ENCODE results near the gene CAMTA1. TPM values are rescaled to one million over a fixed set of nuclear protein-coding genes. Genes with fewer than 3 reads are reported as not detected.

Gene CAMTA1
- total RNA-seq, 1 donor from 2014 or later = 268 TPM

DNA sequence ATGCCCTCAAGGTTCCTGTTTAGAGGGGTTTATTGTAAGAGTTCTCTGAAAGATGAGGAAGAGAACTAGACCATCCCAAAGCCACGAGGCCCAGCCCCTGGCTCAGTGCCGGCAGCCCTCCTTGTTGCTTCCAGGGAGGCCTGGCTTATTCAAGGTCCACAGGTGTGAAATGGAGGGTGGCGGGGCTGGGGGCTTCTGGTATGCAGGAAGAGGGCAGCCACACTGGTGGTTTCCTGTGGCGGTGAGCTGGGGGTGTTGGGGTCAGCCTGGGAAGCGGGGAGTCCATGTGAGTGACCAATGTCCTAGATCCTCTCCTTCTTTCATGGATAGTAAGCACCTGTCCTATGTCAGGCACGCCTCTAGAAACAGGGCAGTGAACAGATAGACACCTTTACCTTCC lies 138.2 kb downstream of the CAMTA1 start:
- no peaks in the 10 kb centered on the region for H3K27me3 ChIP-seq
- no peak for DNase-seq (ENCODE audit: low spot score)
- H3K4me3 Mint-ChIP-seq = peak overlapping the region; percentile 30
- H3K4me2 ChIP-seq = no peak overlapping the region
- H3F3A ChIP-seq (ENCODE audit: low read depth) = peaks cover 4% of the 10 kb centered on the region
- H3K9me3 Mint-ChIP-seq = peaks cover 21% of the 10 kb centered on the region
- H2AFZ ChIP-seq (replicated peaks) = no peak overlapping the region
- no peaks in the 10 kb centered on the region for H3K9me3 ChIP-seq (ENCODE audit: low read depth)
- peaks cover 33% of the 10 kb centered on the region for H3K4me1 Mint-ChIP-seq
- peak overlapping the region; percentile 74 for H3K27ac Mint-ChIP-seq
- H3K4me1 ChIP-seq = peaks cover 5% of the 10 kb centered on the region
- no peaks in the 10 kb centered on the region for H3K79me2 ChIP-seq (ENCODE audit: low read depth)
- peaks cover 7% of the 10 kb centered on the region for H3K36me3 Mint-ChIP-seq
- H4K20me1 ChIP-seq (ENCODE audit: low read depth) = no peaks in the 10 kb centered on the region
- H3K4me3 ChIP-seq = no peak overlapping the region
- H3K9ac ChIP-seq = no peak overlapping the region
- no peak for TF ChIP-seq CTCF (IDR thresholded peaks at IDR 0.05)
- TF ChIP-seq EZH2phosphoT487 (IDR thresholded peaks at IDR 0.05) = no peak
- H3K27me3 Mint-ChIP-seq (ENCODE audit: insufficient read depth, low read depth) = peaks cover 19% of the 10 kb centered on the region
- no peak overlapping the region for H3K27ac ChIP-seq
- no peaks in the 10 kb centered on the region for H3K36me3 ChIP-seq

GRCh38 chr1:6923955-6924881 lies 139.0 kb downstream of the CAMTA1 start:
- Histone ChIP-seq H3K4me1 (peaks cover 5% of the 10 kb centered on the region), H3K4me3 (no peak overlapping the region), H3K27ac (no peak overlapping the region), H3K9me3 (ENCODE audit: low read depth) (no peaks in the 10 kb centered on the region), H3K27me3 (no peaks in the 10 kb centered on the region), H3K36me3 (no peaks in the 10 kb centered on the region), H2AFZ (replicated peaks) (no peak overlapping the region), H3K4me2 (no peak overlapping the region), H4K20me1 (ENCODE audit: low read depth) (no peaks in the 10 kb centered on the region), H3F3A (ENCODE audit: low read depth) (peaks cover 4% of the 10 kb centered on the region), H3K79me2 (ENCODE audit: low read depth) (no peaks in the 10 kb centered on the region), H3K9ac (no peak overlapping the region)
- Mint-ChIP-seq H3K4me3 (peak overlapping the region; percentile 30), H3K27me3 (ENCODE audit: insufficient read depth, low read depth) (peaks cover 22% of the 10 kb centered on the region), H3K27ac (peak overlapping the region; percentile 74), H3K9me3 (peaks cover 21% of the 10 kb centered on the region), H3K36me3 (peaks cover 5% of the 10 kb centered on the region), H3K4me1 (peaks cover 33% of the 10 kb centered on the region)
- TF ChIP-seq CTCF (IDR thresholded peaks at IDR 0.05) (no peak), EZH2 (IDR thresholded peaks at IDR 0.05) (no peak), EZH2phosphoT487 (IDR thresholded peaks at IDR 0.05) (no peak)
- DNase-seq (ENCODE audit: low spot score) = no peak

DNA sequence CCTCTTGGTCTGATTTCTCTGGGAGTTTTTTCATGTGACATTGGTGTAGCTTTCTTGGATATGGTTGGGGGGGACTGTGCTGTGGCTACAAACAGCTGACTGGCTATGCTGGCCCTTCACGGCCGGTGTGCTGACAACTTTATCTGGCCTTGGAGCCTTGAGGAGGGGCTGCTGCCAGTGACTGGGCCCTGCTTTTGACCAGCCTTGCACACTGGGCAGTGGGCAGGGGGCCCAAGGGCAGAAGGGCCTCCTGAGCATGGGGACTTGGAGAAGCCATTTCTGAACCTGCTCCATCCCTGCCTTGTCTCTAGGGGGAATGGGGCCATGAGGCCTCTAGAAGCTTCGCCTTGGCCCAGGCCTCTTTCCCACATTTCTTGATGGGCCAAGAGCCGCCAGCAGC lies 139.6 kb downstream of the CAMTA1 start:
- Histone ChIP-seq H3K27me3 (no peaks in the 10 kb centered on the region), H3K4me1 (peaks cover 5% of the 10 kb centered on the region), H3F3A (ENCODE audit: low read depth) (peaks cover 4% of the 10 kb centered on the region), H3K4me2 (no peak overlapping the region), H3K4me3 (no peak overlapping the region), H3K27ac (no peak overlapping the region), H3K79me2 (ENCODE audit: low read depth) (no peaks in the 10 kb centered on the region), H3K36me3 (no peaks in the 10 kb centered on the region), H3K9ac (no peak overlapping the region), H4K20me1 (ENCODE audit: low read depth) (no peaks in the 10 kb centered on the region), H2AFZ (replicated peaks) (no peak overlapping the region), H3K9me3 (ENCODE audit: low read depth) (no peaks in the 10 kb centered on the region)
- Mint-ChIP-seq H3K9me3 (peaks cover 18% of the 10 kb centered on the region), H3K27me3 (ENCODE audit: insufficient read depth, low read depth) (peaks cover 22% of the 10 kb centered on the region), H3K36me3 (peaks cover 5% of the 10 kb centered on the region), H3K4me1 (peaks cover 33% of the 10 kb centered on the region), H3K27ac (no peak overlapping the region), H3K4me3 (no peak overlapping the region)
- DNase-seq (ENCODE audit: low spot score) = no peak
- TF ChIP-seq EZH2phosphoT487 (IDR thresholded peaks at IDR 0.05) = no peak
- TF ChIP-seq EZH2 (IDR thresholded peaks at IDR 0.05) = no peak
- no peak for TF ChIP-seq CTCF (IDR thresholded peaks at IDR 0.05)

Measured in neural progenitor cell (in vitro differentiated cells).